ENCODE results near the gene TRERF1. TPM values are rescaled to one million over a fixed set of nuclear protein-coding genes. Genes with fewer than 3 reads are reported as not detected.

The TRERF1 gene
- total RNA-seq, 1 experiment from 2014 or later = 22.3 TPM

DNA sequence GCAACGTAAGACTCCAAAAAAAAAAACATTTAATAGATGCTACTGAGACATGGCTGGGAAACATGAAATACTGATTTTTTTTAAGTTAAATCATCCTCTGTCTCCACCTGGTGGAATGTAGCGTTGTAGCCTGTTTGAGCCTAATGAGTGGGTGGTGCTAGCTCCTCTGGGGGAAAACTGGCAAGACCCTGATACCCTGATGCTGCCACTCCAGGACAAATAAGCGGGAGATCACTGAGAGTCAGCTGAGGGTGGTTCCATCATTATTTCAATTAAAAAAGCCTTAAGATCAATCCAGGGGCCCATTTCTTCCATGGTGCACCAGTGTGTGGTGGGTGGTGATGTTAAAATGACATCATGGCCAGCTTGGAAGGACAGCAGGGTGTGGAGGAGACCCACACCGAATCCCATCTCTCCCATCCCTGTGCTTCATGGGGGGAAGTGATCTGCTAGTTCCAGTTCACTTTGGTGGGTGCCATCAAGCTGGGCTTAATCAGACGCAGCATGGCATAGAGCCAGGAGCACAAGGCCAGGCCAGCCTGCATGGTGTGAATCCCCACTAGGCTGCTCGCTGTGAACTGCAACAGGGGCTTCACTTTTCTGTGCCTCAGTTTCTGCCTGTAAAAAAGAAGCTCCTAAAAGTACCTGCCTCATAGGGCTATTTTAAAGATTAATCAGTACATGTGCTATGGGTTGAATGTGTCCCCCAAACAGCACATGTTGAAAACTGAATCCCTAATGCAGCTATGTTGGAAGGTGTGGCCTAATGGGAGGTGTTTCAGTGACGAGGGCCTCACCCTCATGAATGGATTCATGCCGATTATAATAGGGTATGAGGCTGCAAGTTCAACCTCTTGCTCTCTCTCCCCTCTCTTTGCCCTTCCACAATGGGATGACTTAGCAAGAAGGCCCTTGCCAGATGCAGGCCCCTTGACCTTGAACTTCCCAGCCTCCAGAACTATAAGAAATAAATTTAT lies 221.1 kb downstream of the TRERF1 start:
- no peaks in the 10 kb centered on the region for H3K9me3 Mint-ChIP-seq
- no peak for DNase-seq (ENCODE audit: low spot score)
- CTCF ChIA-PET = interaction anchor here (0.8 to 1.6 kb wide), 13 partner anchors 9 to 332 kb away, joined by 3 to 13 read pairs (median 4); partner anchors contain the start of gene TAF8
- no peak overlapping the region for H3K4me3 Mint-ChIP-seq
- peak overlapping the region; percentile 37; the same call in 1 of the 2 replicates for H3K27ac Mint-ChIP-seq
- TF ChIP-seq NFATC4 (CRISPR knock-in tag; IDR thresholded peaks at IDR 0.05) (no peak), ZNF423 (CRISPR knock-in tag; IDR thresholded peaks at IDR 0.05) (no peak), ZNF263 (CRISPR knock-in tag; IDR thresholded peaks at IDR 0.05; ENCODE audit: low read depth) (no peak), ZNF396 (CRISPR knock-in tag; IDR thresholded peaks at IDR 0.05; ENCODE audit: borderline replicate concordance) (no peak), MXD4 (CRISPR knock-in tag; IDR thresholded peaks at IDR 0.05; ENCODE audit: borderline replicate concordance) (no peak), ZNF416 (CRISPR knock-in tag; IDR thresholded peaks at IDR 0.05) (no peak), ESRRA (CRISPR knock-in tag; IDR thresholded peaks at IDR 0.05; ENCODE audit: borderline replicate concordance) (no peak), TP53 (CRISPR knock-in tag; IDR thresholded peaks at IDR 0.05) (no peak), JUN (CRISPR knock-in tag; IDR thresholded peaks at IDR 0.05) (no peak), GTF2I (CRISPR knock-in tag; conservative IDR thresholded peaks at IDR 0.05) (no peak), FOXJ3 (CRISPR knock-in tag; IDR thresholded peaks at IDR 0.05; ENCODE audit: borderline replicate concordance) (no peak)
- TF ChIP-seq, protein P1, sequence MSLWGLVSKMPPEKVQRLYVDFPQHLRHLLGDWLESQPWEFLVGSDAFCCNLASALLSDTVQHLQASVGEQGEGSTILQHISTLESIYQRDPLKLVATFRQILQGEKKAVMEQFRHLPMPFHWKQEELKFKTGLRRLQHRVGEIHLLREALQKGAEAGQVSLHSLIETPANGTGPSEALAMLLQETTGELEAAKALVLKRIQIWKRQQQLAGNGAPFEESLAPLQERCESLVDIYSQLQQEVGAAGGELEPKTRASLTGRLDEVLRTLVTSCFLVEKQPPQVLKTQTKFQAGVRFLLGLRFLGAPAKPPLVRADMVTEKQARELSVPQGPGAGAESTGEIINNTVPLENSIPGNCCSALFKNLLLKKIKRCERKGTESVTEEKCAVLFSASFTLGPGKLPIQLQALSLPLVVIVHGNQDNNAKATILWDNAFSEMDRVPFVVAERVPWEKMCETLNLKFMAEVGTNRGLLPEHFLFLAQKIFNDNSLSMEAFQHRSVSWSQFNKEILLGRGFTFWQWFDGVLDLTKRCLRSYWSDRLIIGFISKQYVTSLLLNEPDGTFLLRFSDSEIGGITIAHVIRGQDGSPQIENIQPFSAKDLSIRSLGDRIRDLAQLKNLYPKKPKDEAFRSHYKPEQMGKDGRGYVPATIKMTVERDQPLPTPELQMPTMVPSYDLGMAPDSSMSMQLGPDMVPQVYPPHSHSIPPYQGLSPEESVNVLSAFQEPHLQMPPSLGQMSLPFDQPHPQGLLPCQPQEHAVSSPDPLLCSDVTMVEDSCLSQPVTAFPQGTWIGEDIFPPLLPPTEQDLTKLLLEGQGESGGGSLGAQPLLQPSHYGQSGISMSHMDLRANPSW (CRISPR knock-in tag; conservative IDR thresholded peaks at IDR 0.05; ENCODE audit: low read depth) = no peak
- H3K36me3 Mint-ChIP-seq = peaks cover 53% of the 10 kb centered on the region
- peak; percentile 78 for ATAC-seq
- POLR2A ChIA-PET = interaction anchor here (0.6 kb wide), 1 partner anchor 442 kb away, joined by 4 read pairs; no protein-coding TSS in a partner anchor
- H3K4me1 Mint-ChIP-seq = no peaks in the 10 kb centered on the region
- no peaks in the 10 kb centered on the region for H3K27me3 Mint-ChIP-seq (ENCODE audit: low read depth)

DNA sequence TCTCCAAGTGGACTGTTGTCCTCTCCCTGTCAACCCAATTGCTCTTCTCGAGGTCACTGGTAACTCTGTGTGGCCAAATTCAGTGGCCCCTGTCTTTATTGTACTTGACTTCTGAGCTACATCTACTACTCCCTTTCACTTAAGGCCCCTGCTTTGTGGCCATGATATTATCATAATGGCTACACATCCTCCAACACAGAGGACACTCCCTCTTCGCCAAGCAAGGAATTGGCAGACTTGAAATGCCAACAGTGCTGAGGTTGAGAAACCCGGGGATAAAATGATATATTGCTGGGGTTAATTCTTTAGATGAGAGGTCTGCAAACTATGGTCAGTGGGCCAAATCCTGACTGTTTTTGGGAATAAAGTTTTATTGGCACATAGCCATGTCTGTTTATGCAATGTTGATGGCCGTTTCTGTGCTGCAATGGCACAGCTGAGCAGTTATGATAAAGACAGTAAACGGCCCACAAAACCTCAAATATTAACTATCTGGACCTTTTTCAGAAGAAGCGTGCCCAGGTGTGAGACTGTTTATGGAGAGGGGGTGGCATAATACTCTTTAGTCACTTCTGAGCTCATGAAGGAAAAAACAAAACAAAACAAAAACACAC lies 222.1 kb downstream of the TRERF1 start:
- Mint-ChIP-seq H3K4me3 (no peak overlapping the region), H3K9me3 (no peaks in the 10 kb centered on the region), H3K27ac (no peak overlapping the region), H3K27me3 (ENCODE audit: low read depth) (no peaks in the 10 kb centered on the region), H3K4me1 (no peaks in the 10 kb centered on the region), H3K36me3 (peaks cover 45% of the 10 kb centered on the region)
- DNase-seq (ENCODE audit: low spot score) (no peak), ATAC-seq (no peak)
- ChIA-PET POLR2A (interaction anchor here (0.6 kb wide), 1 partner anchor 441 kb away, joined by 4 read pairs; no protein-coding TSS in a partner anchor), CTCF (interaction anchor here (0.8 to 1.6 kb wide), 11 partner anchors 10 to 318 kb away, joined by 3 to 13 read pairs (median 3); partner anchors contain the start of gene TAF8)
- TF ChIP-seq, protein P2, sequence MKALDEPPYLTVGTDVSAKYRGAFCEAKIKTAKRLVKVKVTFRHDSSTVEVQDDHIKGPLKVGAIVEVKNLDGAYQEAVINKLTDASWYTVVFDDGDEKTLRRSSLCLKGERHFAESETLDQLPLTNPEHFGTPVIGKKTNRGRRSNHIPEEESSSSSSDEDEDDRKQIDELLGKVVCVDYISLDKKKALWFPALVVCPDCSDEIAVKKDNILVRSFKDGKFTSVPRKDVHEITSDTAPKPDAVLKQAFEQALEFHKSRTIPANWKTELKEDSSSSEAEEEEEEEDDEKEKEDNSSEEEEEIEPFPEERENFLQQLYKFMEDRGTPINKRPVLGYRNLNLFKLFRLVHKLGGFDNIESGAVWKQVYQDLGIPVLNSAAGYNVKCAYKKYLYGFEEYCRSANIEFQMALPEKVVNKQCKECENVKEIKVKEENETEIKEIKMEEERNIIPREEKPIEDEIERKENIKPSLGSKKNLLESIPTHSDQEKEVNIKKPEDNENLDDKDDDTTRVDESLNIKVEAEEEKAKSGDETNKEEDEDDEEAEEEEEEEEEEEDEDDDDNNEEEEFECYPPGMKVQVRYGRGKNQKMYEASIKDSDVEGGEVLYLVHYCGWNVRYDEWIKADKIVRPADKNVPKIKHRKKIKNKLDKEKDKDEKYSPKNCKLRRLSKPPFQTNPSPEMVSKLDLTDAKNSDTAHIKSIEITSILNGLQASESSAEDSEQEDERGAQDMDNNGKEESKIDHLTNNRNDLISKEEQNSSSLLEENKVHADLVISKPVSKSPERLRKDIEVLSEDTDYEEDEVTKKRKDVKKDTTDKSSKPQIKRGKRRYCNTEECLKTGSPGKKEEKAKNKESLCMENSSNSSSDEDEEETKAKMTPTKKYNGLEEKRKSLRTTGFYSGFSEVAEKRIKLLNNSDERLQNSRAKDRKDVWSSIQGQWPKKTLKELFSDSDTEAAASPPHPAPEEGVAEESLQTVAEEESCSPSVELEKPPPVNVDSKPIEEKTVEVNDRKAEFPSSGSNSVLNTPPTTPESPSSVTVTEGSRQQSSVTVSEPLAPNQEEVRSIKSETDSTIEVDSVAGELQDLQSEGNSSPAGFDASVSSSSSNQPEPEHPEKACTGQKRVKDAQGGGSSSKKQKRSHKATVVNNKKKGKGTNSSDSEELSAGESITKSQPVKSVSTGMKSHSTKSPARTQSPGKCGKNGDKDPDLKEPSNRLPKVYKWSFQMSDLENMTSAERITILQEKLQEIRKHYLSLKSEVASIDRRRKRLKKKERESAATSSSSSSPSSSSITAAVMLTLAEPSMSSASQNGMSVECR (CRISPR knock-in tag; IDR thresholded peaks at IDR 0.05; ENCODE audit: borderline replicate concordance) = no peak
- TF ChIP-seq, protein P3, sequence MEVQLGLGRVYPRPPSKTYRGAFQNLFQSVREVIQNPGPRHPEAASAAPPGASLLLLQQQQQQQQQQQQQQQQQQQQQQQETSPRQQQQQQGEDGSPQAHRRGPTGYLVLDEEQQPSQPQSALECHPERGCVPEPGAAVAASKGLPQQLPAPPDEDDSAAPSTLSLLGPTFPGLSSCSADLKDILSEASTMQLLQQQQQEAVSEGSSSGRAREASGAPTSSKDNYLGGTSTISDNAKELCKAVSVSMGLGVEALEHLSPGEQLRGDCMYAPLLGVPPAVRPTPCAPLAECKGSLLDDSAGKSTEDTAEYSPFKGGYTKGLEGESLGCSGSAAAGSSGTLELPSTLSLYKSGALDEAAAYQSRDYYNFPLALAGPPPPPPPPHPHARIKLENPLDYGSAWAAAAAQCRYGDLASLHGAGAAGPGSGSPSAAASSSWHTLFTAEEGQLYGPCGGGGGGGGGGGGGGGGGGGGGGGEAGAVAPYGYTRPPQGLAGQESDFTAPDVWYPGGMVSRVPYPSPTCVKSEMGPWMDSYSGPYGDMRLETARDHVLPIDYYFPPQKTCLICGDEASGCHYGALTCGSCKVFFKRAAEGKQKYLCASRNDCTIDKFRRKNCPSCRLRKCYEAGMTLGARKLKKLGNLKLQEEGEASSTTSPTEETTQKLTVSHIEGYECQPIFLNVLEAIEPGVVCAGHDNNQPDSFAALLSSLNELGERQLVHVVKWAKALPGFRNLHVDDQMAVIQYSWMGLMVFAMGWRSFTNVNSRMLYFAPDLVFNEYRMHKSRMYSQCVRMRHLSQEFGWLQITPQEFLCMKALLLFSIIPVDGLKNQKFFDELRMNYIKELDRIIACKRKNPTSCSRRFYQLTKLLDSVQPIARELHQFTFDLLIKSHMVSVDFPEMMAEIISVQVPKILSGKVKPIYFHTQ (CRISPR knock-in tag; IDR thresholded peaks at IDR 0.05) = no peak
- TF ChIP-seq SMAD4 (CRISPR knock-in tag; IDR thresholded peaks at IDR 0.05) (no peak), NFE2L1 (CRISPR knock-in tag; IDR thresholded peaks at IDR 0.05) (no peak), ZNF121 (CRISPR knock-in tag; IDR thresholded peaks at IDR 0.05) (no peak)
- TF ChIP-seq, protein P4, sequence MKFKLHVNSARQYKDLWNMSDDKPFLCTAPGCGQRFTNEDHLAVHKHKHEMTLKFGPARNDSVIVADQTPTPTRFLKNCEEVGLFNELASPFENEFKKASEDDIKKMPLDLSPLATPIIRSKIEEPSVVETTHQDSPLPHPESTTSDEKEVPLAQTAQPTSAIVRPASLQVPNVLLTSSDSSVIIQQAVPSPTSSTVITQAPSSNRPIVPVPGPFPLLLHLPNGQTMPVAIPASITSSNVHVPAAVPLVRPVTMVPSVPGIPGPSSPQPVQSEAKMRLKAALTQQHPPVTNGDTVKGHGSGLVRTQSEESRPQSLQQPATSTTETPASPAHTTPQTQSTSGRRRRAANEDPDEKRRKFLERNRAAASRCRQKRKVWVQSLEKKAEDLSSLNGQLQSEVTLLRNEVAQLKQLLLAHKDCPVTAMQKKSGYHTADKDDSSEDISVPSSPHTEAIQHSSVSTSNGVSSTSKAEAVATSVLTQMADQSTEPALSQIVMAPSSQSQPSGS (CRISPR knock-in tag; IDR thresholded peaks at IDR 0.05; ENCODE audit: borderline replicate concordance, low read depth) = no peak

Data from WTC11 (cell line).